Panc1 (cell line): ENCODE data around the gene RBFOX1. TPM values are rescaled to one million over a fixed set of nuclear protein-coding genes. Genes with fewer than 3 reads are reported as not detected.

Source experiments
- ATAC-seq: fragments of 200-7000 bp; cut with Tn5 transposase; 2 replicates; pipeline ENCODE4 v1.9.1; 2020; ENCODE audit warnings: mild to moderate bottlenecking, moderate library complexity
- BruUV-seq: library from RNA; stranded (reverse); fragments of 400-500 nt; replicated peaks from 2 replicates; lab custom pipeline; 2021; lab: Mats Ljungman, UMichigan
- CTCF ChIA-PET: fragments of 300-600 bp; sonication (Branson Sonifier 250); formaldehyde crosslinking; loops from one replicate; lab custom pipeline; 2022; ENCODE audit warnings: antibody characterized with exemption; lab: Charles Lee
- POLR2A ChIA-PET: fragments of 300-600 bp; sonication (Branson Sonifier 250); formaldehyde crosslinking; loops from one replicate; lab custom pipeline; 2022; ENCODE audit warnings: antibody characterized with exemption; lab: Charles Lee
- DNase-seq: peaks from one replicate; pipeline ENCODE4 v3.0.0-alpha.2; 2010; ENCODE audit warnings: low read depth, low spot score
- H3K27ac ChIP-seq: 2 replicates; pipeline ENCODE4 v1.5.1; 2011; ENCODE audit warnings: mild to moderate bottlenecking, low read length, inconsistent platforms
- H3K27me3 ChIP-seq: fragments of 200-500 bp; sonication (Bioruptor generic); 2 replicates; pipeline ENCODE4 v1.6.0; 2014; ENCODE audit warnings: low read length, inconsistent platforms; ENCODE audit not compliant: control insufficient read depth, insufficient read depth
- H3K36me3 ChIP-seq: fragments of 200-500 bp; sonication (Bioruptor generic); 2 replicates; pipeline ENCODE4 v1.5.1; 2014; ENCODE audit warnings: inconsistent platforms, mild to moderate bottlenecking, low read length, moderate library complexity; ENCODE audit not compliant: control insufficient read depth, insufficient read depth
- H3K4me1 ChIP-seq: 2 replicates; pipeline ENCODE4 v1.5.1; 2011; ENCODE audit warnings: inconsistent platforms, mild to moderate bottlenecking, low read length, moderate library complexity; ENCODE audit not compliant: control insufficient read depth, insufficient read depth
- H3K4me3 ChIP-seq, 2 experiments: 2 replicates each; pipeline ENCODE4 v1.5.1; 2011 to 2012; ENCODE audit warnings: low read depth in 2 of 2, low read length in 2 of 2, mild to moderate bottlenecking in 2 of 2, inconsistent platforms in 1 of 2, moderate library complexity in 1 of 2
- H3K9me3 ChIP-seq: fragments of 200-500 bp; sonication (Bioruptor generic); 2 replicates; pipeline ENCODE4 v1.5.1; 2014; ENCODE audit warnings: low read depth, mild to moderate bottlenecking, inconsistent platforms, low read length, moderate library complexity; ENCODE audit not compliant: control insufficient read depth, insufficient read depth
- POLR2AphosphoS5 ChIP-seq: IDR thresholded peaks from 2 replicates; pipeline ENCODE4 v1.6.1; 2012; ENCODE audit warnings: mild to moderate bottlenecking, low read depth, low read length, moderate library complexity
- SIN3A ChIP-seq: IDR thresholded peaks from 2 replicates; pipeline ENCODE4 v1.6.1; 2012; ENCODE audit warnings: low read depth, mild to moderate bottlenecking, low read length, moderate library complexity, borderline replicate concordance; ENCODE audit not compliant: insufficient read depth
- TCF7L2 ChIP-seq: IDR thresholded peaks from 2 replicates; pipeline ENCODE4 v1.6.1; 2011; ENCODE audit warnings: mild to moderate bottlenecking, low read depth, low read length, inconsistent platforms
- in situ Hi-C: cut with HindIII; loops from 2 replicates; pipeline ENCODE4 v1.10.0; 2016; ENCODE audit warnings: low sequenced_read_pairs, low pct_unique_long_range_greater_than_20kb
- intact Hi-C: fragments of 100-400 bp; cut with micrococcal nuclease; formaldehyde crosslinking; loops from one replicate; pipeline ENCODE4 v1.10.0; 2022; ENCODE audit not compliant: unreplicated experiment
- total RNA-seq: library from RNA; stranded (reverse); gene quantifications from one replicate; pipeline ENCODE4 v1.2.1, GENCODE V29; 2021; ENCODE audit not compliant: unreplicated experiment
- TF ChIP-seq, protein P1 (sequence below): fragments of 450-650 bp; IDR thresholded peaks from 2 replicates; pipeline ENCODE4 v1.5.1; 2017; ENCODE audit warnings: mild to moderate bottlenecking
- TF ChIP-seq, protein P2 (sequence below), 2 experiments: IDR thresholded peaks; 2 replicates each; pipeline ENCODE4 v1.6.1; 2011 to 2012; ENCODE audit warnings: low read depth in 2 of 2, control low read depth in 1 of 2, low read length in 1 of 2, mild to moderate bottlenecking in 1 of 2, moderate library complexity in 1 of 2; ENCODE audit not compliant: insufficient read depth in 1 of 2

Gene RBFOX1
- total RNA-seq, 1 experiment from 2014 or later, result not detected

DNA sequence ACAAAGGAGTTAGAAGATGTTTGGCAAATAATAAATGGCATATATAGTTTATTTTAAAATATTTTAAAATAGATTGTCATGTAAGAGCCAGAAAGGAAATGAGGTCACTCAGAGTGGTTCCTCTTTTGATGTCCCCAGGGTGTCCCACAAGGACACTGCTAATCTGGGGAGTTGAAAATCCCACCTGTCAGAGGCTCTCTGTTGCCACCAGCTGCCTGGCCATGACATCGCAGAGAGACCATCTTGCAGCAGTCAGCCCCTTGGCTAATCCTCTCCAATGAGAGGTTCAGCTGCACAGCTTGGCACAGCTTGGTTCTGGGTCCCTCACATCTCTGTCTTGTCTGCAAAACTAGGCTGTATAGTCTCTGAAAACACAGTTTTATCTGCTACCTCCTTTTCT is 11.0 kb upstream of the RBFOX1 start:
- no peak for TF ChIP-seq POLR2AphosphoS5
- TF ChIP-seq SIN3A, result no peak
- TF ChIP-seq, protein P1, sequence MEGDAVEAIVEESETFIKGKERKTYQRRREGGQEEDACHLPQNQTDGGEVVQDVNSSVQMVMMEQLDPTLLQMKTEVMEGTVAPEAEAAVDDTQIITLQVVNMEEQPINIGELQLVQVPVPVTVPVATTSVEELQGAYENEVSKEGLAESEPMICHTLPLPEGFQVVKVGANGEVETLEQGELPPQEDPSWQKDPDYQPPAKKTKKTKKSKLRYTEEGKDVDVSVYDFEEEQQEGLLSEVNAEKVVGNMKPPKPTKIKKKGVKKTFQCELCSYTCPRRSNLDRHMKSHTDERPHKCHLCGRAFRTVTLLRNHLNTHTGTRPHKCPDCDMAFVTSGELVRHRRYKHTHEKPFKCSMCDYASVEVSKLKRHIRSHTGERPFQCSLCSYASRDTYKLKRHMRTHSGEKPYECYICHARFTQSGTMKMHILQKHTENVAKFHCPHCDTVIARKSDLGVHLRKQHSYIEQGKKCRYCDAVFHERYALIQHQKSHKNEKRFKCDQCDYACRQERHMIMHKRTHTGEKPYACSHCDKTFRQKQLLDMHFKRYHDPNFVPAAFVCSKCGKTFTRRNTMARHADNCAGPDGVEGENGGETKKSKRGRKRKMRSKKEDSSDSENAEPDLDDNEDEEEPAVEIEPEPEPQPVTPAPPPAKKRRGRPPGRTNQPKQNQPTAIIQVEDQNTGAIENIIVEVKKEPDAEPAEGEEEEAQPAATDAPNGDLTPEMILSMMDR, result no peak
- TF ChIP-seq, protein P2, sequence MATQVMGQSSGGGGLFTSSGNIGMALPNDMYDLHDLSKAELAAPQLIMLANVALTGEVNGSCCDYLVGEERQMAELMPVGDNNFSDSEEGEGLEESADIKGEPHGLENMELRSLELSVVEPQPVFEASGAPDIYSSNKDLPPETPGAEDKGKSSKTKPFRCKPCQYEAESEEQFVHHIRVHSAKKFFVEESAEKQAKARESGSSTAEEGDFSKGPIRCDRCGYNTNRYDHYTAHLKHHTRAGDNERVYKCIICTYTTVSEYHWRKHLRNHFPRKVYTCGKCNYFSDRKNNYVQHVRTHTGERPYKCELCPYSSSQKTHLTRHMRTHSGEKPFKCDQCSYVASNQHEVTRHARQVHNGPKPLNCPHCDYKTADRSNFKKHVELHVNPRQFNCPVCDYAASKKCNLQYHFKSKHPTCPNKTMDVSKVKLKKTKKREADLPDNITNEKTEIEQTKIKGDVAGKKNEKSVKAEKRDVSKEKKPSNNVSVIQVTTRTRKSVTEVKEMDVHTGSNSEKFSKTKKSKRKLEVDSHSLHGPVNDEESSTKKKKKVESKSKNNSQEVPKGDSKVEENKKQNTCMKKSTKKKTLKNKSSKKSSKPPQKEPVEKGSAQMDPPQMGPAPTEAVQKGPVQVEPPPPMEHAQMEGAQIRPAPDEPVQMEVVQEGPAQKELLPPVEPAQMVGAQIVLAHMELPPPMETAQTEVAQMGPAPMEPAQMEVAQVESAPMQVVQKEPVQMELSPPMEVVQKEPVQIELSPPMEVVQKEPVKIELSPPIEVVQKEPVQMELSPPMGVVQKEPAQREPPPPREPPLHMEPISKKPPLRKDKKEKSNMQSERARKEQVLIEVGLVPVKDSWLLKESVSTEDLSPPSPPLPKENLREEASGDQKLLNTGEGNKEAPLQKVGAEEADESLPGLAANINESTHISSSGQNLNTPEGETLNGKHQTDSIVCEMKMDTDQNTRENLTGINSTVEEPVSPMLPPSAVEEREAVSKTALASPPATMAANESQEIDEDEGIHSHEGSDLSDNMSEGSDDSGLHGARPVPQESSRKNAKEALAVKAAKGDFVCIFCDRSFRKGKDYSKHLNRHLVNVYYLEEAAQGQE (IDR thresholded peaks at IDR 0.05; ENCODE audit: insufficient read depth in 1 of 2, low read depth in 2 of 2, low read length in 1 of 2), result no peak
- no peak for TF ChIP-seq TCF7L2

DNA sequence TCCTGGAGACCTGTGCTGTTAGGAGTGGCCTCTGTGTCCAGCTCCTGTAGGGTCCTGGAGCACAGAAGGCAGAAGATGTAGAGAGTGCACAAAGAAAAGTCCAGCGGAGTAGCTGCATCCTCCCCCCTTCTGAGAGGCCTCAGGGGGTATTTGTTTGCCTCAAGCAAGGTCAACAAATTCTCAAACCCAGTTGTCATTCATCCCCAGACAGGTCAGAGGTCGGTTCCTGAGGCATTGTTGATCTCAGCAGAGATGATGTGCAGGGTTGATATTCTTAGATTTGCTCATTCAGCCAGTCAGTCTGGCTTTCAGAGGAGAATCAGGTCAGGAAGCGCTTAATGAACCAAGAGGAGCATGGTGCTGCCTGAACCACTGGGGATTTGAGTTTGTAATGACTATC is 8.3 kb upstream of the RBFOX1 start:
- DNase-seq, result no peak
- Histone ChIP-seq H3K4me1 (no peaks in the 10 kb centered on the region), H3K9me3 (no peaks in the 10 kb centered on the region), H3K4me3 (no peak overlapping the region), H3K27ac (no peak overlapping the region), H3K36me3 (no peaks in the 10 kb centered on the region), H3K27me3 (0 out of 2 replicates have a peak, but pooled peaks cover 1% of the 10 kb centered on the region)
- intact Hi-C loops (no loop called here), in situ Hi-C loops (no loop called here)
- CTCF ChIA-PET, result no interaction called here
- POLR2A ChIA-PET, result no interaction called here
- no peak for TF ChIP-seq POLR2AphosphoS5
- no peak for ATAC-seq
- BruUV-seq, result no TSS peak

More for the DNA sequence above, 11.0 kb upstream of the RBFOX1 start:
- H3K9me3 ChIP-seq, result no peaks in the 10 kb centered on the region
- H3K27me3 ChIP-seq, result no peaks in the 10 kb centered on the region
- ChIA-PET POLR2A (no interaction called here), CTCF (no interaction called here)
- DNase-seq (no peak), ATAC-seq (no peak)
- H3K27ac ChIP-seq, result no peak overlapping the region
- H3K4me1 ChIP-seq, result no peaks in the 10 kb centered on the region
- BruUV-seq, result no TSS peak
- in situ Hi-C loops, result no loop called here
- no peaks in the 10 kb centered on the region for H3K36me3 ChIP-seq
- intact Hi-C loops, result no loop called here
- H3K4me3 ChIP-seq, result no peak overlapping the region

DNA sequence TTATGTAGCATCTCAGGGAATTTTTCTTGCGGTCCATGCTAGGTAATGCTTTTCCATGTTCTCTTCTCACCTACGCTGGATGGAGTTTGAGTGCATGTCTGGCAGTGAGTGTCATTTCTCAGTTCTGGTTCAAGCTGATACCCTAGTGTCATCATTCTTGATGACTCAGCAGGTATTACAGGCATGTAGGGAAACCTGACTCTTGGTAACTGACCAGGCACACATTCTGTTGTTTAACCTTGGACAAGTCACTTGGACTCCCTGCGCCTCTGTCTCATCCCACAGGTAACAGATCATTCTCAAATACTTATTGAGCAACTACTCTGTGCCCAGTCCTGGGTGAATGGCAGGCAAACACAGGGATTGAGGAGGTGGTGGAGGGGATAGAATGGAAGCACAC is 6.8 kb upstream of the RBFOX1 start:
- no peak overlapping the region for H3K27ac ChIP-seq
- H3K4me3 ChIP-seq, result no peak overlapping the region
- ATAC-seq (no peak), DNase-seq (no peak)
- H3K4me1 ChIP-seq, result no peaks in the 10 kb centered on the region
- BruUV-seq, result no TSS peak
- POLR2A ChIA-PET, result no interaction called here
- in situ Hi-C loops (no loop called here), intact Hi-C loops (no loop called here)
- H3K36me3 ChIP-seq, result no peaks in the 10 kb centered on the region
- 0 out of 2 replicates have a peak, but pooled peaks cover 2% of the 10 kb centered on the region for H3K27me3 ChIP-seq
- TF ChIP-seq SIN3A, result no peak
- no peak for TF ChIP-seq POLR2AphosphoS5
- TF ChIP-seq, protein P1, result no peak
- TF ChIP-seq, protein P2 (IDR thresholded peaks at IDR 0.05; ENCODE audit: insufficient read depth in 1 of 2, low read depth in 2 of 2, low read length in 1 of 2), result no peak
- no peak for TF ChIP-seq TCF7L2
- H3K9me3 ChIP-seq, result no peaks in the 10 kb centered on the region
- CTCF ChIA-PET, result no interaction called here
